H1 (cell line): ENCODE data around the gene BEST1.

ENCODE experiments used
- GABPA ChIP-seq: IDR thresholded peaks from 2 replicates; pipeline ENCODE4 v1.6.1; 2011; ENCODE audit warnings: mild to moderate bottlenecking, low read length, moderate library complexity, borderline replicate concordance; ENCODE audit not compliant: insufficient read depth
- SIN3A ChIP-seq, 2 experiments: IDR thresholded peaks in 1 of 2; conservative IDR thresholded peaks in 1 of 2; 2 replicates each; pipeline ENCODE4 v1.6.1; 2011 to 2012; ENCODE audit warnings: low read length in 2 of 2, improper control_type of control experiment in 1 of 2, low read depth in 1 of 2, mild to moderate bottlenecking in 1 of 2
- SP2 ChIP-seq: IDR thresholded peaks from 2 replicates; pipeline ENCODE4 v1.6.1; 2012; ENCODE audit warnings: mild to moderate bottlenecking, low read length, inconsistent platforms
- TF ChIP-seq, protein P1 (sequence below), 3 experiments: IDR thresholded peaks; 1 replicate in 2 of 3; 2 replicates in 1 of 3; pipeline versions ENCODE4 v1.5.1 to v1.6.1; 2011; ENCODE audit warnings: low read length in 3 of 3, mild to moderate bottlenecking in 3 of 3, inconsistent platforms in 2 of 3, low read depth in 1 of 3, moderate library complexity in 1 of 3; ENCODE audit not compliant: insufficient read depth in 1 of 3; ENCODE audit errors: control extremely low read depth in 1 of 3

DNA sequence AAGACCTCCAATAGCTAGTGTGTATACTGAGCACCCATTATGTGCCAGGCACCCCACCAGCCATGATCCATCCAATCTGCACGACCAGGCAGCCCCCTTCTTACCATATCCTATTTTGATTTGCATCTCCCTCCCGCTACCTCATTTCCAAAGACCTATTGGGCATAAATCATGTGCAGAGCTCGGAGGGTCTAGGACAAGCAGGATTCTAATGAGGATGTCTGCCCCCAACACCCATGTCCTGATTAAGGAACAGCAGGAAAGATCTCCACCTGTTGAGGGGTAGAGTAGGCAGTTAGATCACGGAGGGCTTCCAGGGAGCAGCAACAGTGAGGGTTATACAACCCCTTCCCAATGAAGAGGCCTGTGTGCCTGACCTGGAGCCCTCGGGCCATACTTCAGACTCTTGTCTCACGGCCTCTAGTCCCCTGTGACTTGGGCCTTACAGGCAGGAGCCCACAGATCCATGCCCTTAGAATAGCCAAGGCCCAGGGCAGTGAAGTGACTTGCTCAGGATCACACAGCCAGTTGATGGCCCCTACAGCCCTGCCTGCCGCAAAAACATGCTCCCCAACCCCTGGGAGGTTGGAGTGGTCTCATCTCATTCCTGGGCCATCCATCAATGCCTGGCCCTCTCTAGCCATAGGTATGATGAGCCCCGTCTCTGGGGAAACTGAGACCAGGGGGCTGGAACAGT lies 36.3 kb upstream of the BEST1 start:
- TF ChIP-seq, protein P1, sequence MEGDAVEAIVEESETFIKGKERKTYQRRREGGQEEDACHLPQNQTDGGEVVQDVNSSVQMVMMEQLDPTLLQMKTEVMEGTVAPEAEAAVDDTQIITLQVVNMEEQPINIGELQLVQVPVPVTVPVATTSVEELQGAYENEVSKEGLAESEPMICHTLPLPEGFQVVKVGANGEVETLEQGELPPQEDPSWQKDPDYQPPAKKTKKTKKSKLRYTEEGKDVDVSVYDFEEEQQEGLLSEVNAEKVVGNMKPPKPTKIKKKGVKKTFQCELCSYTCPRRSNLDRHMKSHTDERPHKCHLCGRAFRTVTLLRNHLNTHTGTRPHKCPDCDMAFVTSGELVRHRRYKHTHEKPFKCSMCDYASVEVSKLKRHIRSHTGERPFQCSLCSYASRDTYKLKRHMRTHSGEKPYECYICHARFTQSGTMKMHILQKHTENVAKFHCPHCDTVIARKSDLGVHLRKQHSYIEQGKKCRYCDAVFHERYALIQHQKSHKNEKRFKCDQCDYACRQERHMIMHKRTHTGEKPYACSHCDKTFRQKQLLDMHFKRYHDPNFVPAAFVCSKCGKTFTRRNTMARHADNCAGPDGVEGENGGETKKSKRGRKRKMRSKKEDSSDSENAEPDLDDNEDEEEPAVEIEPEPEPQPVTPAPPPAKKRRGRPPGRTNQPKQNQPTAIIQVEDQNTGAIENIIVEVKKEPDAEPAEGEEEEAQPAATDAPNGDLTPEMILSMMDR (IDR thresholded peaks at IDR 0.05; ENCODE audit: control extremely low read depth in 1 of 3, insufficient read depth in 1 of 3, low read depth in 1 of 3, low read length in 3 of 3) = no peak
- TF ChIP-seq GABPA (no peak), SIN3A (conservative IDR thresholded peaks at IDR 0.05 in 1 of 2, IDR thresholded peaks at IDR 0.05 in 1 of 2; ENCODE audit: low read depth in 1 of 2, low read length in 2 of 2) (no peak), SP2 (no peak)
